T-cell (primary cell): Measurements from ENCODE around the gene NINJ1. TPM values are rescaled to one million over a fixed set of nuclear protein-coding genes. Genes with fewer than 3 reads are reported as not detected.

Experiments
- ATAC-seq, 4 experiments: fragments of 200-7000 bp in 3 of 4; fragments of 150-1000 bp in 1 of 4; cut with Tn5 transposase; replicated peaks in 1 of 4; 1 replicate in 3 of 4; 2 replicates in 1 of 4; pipeline ENCODE4 v1.10.0; 2021; ENCODE audit warnings: moderate library complexity in 3 of 4, mild to moderate bottlenecking in 2 of 4, moderate number of reproducible peaks in 1 of 4
- CTCF ChIA-PET, 2 donors: fragments of 300-600 bp; sonication (Branson Sonifier 250); formaldehyde crosslinking; loops; one replicate each; lab custom pipeline; 2022; ENCODE audit warnings: antibody characterized with exemption in 2 of 2; lab: Charles Lee
- POLR2A ChIA-PET, 2 donors: fragments of 300-600 bp; sonication (Branson Sonifier 250); formaldehyde crosslinking; loops; one replicate each; lab custom pipeline; 2022; ENCODE audit warnings: antibody characterized with exemption in 2 of 2; lab: Charles Lee
- DNase-seq, 35 experiments: peaks; one replicate each; pipeline versions ENCODE4 v3.0.0 to v3.0.0-alpha.2; 2013 to 2023
- H3K27ac ChIP-seq: one replicate; pipeline ENCODE4 v1.5.1; 2013; ENCODE audit warnings: low read length
- H3K27me3 ChIP-seq, 2 experiments: replicated peaks in 1 of 2; 1 replicate in 1 of 2; 2 replicates in 1 of 2; pipeline versions ENCODE4 v1.6.1 to v1.7.0; 2013; ENCODE audit warnings: low read length in 1 of 2, mixed read lengths in 1 of 2; ENCODE audit not compliant: control insufficient read depth in 2 of 2, insufficient read depth in 2 of 2; ENCODE audit errors: extremely low read depth in 1 of 2
- H3K36me3 ChIP-seq, 2 donors: 1 replicate in 1 of 2; 2 replicates in 1 of 2; pipeline versions ENCODE4 v1.6.1 to v1.7.0; 2013; ENCODE audit warnings: low read length in 1 of 2; ENCODE audit not compliant: control insufficient read depth in 2 of 2, insufficient read depth in 1 of 2; ENCODE audit errors: extremely low read depth in 1 of 2
- H3K4me1 ChIP-seq, 2 experiments: 1 replicate in 1 of 2; 2 replicates in 1 of 2; pipeline versions ENCODE4 v1.6.1 to v1.7.0; 2013; ENCODE audit warnings: low read length in 2 of 2, mixed read lengths in 1 of 2; ENCODE audit not compliant: insufficient read depth in 2 of 2, control insufficient read depth in 1 of 2; ENCODE audit errors: extremely low read depth in 1 of 2
- H3K4me3 ChIP-seq, 2 donors: 1 replicate in 1 of 2; 2 replicates in 1 of 2; pipeline versions ENCODE4 v1.5.1 to v1.7.0; 2013; ENCODE audit warnings: mild to moderate bottlenecking in 2 of 2, low read length in 1 of 2, moderate library complexity in 1 of 2; ENCODE audit not compliant: control insufficient read depth in 1 of 2; ENCODE audit errors: extremely low read depth in 1 of 2
- H3K9me3 ChIP-seq: 2 replicates; pipeline ENCODE4 v1.7.0; 2013
- H3K27ac Mint-ChIP-seq, 2 donors: one replicate each; pipeline ENCODE4 v1.8.0; 2020 to 2021; ENCODE audit warnings: mild to moderate bottlenecking in 2 of 2, mixed read lengths in 2 of 2
- H3K27me3 Mint-ChIP-seq, 2 donors: one replicate each; pipeline ENCODE4 v1.8.0; 2021 to 2022; ENCODE audit warnings: mixed read lengths in 2 of 2
- H3K36me3 Mint-ChIP-seq: one replicate; pipeline ENCODE4 v1.8.0; 2021; ENCODE audit warnings: mixed read lengths
- H3K4me1 Mint-ChIP-seq, 3 donors: one replicate each; pipeline ENCODE4 v1.8.0; 2020 to 2022; ENCODE audit warnings: mixed read lengths in 3 of 3, mild to moderate bottlenecking in 1 of 3
- H3K4me3 Mint-ChIP-seq, 3 donors: one replicate each; pipeline ENCODE4 v1.8.0; 2020 to 2022; ENCODE audit warnings: mild to moderate bottlenecking in 3 of 3, mixed read lengths in 3 of 3, moderate library complexity in 3 of 3
- H3K9me3 Mint-ChIP-seq, 3 donors: one replicate each; pipeline ENCODE4 v1.8.0; 2020 to 2022; ENCODE audit warnings: mixed read lengths in 3 of 3
- WGBS: methylation state at CpG from one replicate; pipeline ENCODE4 v1.1.5; 2013; ENCODE audit warnings: missing lambda C conversion rate; ENCODE audit not compliant: insufficient coverage; 5-methylcytosine and 5-hydroxymethylcytosine counted together
- total RNA-seq, 35 experiments: library from RNA in 6 of 35; stranded (reverse) in 6 of 35; fragments of 120-200 nt in 1 of 35; gene quantifications; one replicate each; pipeline versions ENCODE4 v1.2.1 to v1.2.4 and lab custom pipeline; 2013 to 2026

Gene NINJ1
- total RNA-seq, 5 donors from 2014 or later (not counting 1 experiment from before 2014, with no cell fraction given) = 29.2 to 110 (median 32.0) TPM

DNA sequence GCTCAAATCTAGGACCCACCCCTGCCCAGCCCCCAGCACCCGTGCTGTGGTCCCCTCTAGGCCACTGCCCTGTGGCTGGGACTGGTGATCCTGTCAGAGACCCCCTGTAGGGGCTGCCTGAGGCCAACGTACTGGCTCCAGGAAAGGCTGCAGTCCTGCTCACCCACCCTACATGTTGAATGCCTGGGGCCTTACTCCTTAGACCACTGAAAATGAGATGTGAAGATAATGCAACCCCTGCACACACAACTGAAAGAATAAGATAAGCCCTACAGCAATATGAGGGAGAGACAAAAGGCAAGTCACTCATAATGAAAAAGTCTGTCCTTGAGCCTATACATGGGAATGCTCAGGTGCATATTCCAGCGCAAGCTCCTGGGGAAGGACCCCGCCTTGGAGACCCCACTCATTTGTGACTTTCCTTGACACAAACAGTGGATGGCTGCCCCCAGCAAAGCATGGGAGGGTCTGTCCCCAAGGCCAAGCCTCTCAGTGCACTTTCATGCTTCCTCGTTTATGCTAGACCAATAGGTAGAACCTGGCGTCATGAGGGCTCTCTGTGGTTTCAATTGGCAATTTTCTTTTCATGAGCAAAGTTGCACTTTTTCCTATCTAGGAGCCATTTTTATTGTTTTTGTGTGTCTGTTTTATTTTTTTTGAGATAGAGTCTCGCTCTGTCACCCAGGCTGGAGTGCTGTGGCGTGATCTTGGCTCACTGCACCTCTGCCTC is 37.4 kb upstream of the NINJ1 start:
- ChIA-PET CTCF (no interaction called here), POLR2A (no interaction called here)
- ATAC-seq (no peak), DNase-seq (no peak)
- Histone ChIP-seq H3K27me3 (peaks cover 0 to 19% of the 10 kb centered on the region in 2 experiments), H3K27ac (no peak overlapping the region), H3K36me3 (no peaks in the 10 kb centered on the region), H3K4me1 (peaks cover 0 to 7% of the 10 kb centered on the region in 2 experiments), H3K9me3 (no peaks in the 10 kb centered on the region), H3K4me3 (no peak overlapping the region)
- WGBS = 75% methylated on average over 5 of the region's 8 CpGs
- Mint-ChIP-seq H3K27ac (no peak overlapping the region), H3K36me3 (no peaks in the 10 kb centered on the region), H3K4me1 (peaks cover 0 to 5% (median 3%) of the 10 kb centered on the region in 3 donors), H3K9me3 (no peaks in the 10 kb centered on the region), H3K27me3 (no peaks in the 10 kb centered on the region), H3K4me3 (no peak overlapping the region)

DNA sequence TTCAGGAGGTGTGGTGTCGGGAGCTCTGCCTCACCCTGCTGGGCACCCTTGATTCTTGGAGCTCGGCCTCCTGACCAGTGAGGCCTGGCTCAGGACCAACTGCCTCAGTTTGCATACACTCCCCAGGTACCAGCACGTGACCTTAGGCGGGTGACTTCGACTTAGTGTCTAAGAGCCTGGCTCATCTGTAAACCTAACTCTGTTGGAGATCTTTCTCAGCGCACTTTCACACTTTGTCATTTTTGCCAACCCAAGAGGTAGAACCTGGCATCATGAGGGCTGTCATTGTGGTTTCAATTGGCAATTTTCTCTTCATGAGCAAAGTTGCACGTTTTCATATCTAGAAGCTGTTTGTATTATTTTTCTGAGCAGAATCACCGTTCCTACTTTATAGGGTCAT is 36.5 kb upstream of the NINJ1 start:
- H3K9me3 ChIP-seq = no peaks in the 10 kb centered on the region
- ATAC-seq = no peak
- CTCF ChIA-PET = interaction anchor here in 1 of 2 donors (0.6 kb wide), 1 partner anchor 357 kb away, joined by 3 read pairs; no protein-coding TSS in a partner anchor
- H3K4me3 Mint-ChIP-seq = no peak overlapping the region
- no peak overlapping the region for H3K4me3 ChIP-seq
- no peak for DNase-seq
- H3K27me3 Mint-ChIP-seq = no peaks in the 10 kb centered on the region
- peaks cover 0 to 5% (median 3%) of the 10 kb centered on the region in 3 donors for H3K4me1 Mint-ChIP-seq
- H3K27ac ChIP-seq = no peak overlapping the region
- H3K27ac Mint-ChIP-seq = no peak overlapping the region
- no peaks in the 10 kb centered on the region for H3K36me3 Mint-ChIP-seq
- no peaks in the 10 kb centered on the region for H3K9me3 Mint-ChIP-seq
- POLR2A ChIA-PET = no interaction called here
- peaks cover 0 to 7% of the 10 kb centered on the region in 2 experiments for H3K4me1 ChIP-seq
- H3K36me3 ChIP-seq = no peaks in the 10 kb centered on the region
- WGBS = 72% methylated on average over 7 of the region's 8 CpGs
- H3K27me3 ChIP-seq = peaks cover 0 to 19% of the 10 kb centered on the region in 2 experiments

DNA sequence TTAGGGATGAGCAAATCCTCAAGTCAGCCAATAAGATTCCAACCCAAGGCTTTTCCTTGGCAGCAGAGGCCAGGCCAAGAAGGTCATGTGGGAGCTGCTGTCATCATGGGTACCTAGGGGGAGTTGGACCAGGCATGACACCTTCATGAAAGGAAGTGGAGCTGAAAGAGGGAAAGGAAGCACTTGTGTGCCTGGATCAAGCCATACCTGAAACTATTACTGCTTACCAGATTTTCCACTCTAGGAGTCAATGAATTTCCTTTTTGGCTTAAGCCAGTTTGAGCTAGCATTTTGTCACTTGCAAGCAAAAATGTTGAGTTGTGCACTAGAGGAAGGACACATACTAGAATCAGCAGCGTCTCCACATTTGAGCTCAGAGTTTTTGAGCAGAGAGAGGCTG is 35.4 kb upstream of the NINJ1 start:
- ChIA-PET CTCF (no interaction called here), POLR2A (no interaction called here)
- no peak overlapping the region for H3K27ac ChIP-seq
- peaks cover 0 to 5% (median 3%) of the 10 kb centered on the region in 3 donors for H3K4me1 Mint-ChIP-seq
- ATAC-seq (no peak), DNase-seq (no peak)
- H3K4me1 ChIP-seq = peaks cover 0 to 7% of the 10 kb centered on the region in 2 experiments
- H3K27me3 ChIP-seq = peaks cover 0 to 14% of the 10 kb centered on the region in 2 experiments
- H3K4me3 ChIP-seq = no peak overlapping the region
- no peaks in the 10 kb centered on the region for H3K27me3 Mint-ChIP-seq
- 79% methylated on average over 1 of the region's 1 CpG for WGBS
- no peaks in the 10 kb centered on the region for H3K36me3 ChIP-seq
- H3K9me3 Mint-ChIP-seq = no peaks in the 10 kb centered on the region
- H3K4me3 Mint-ChIP-seq = no peak overlapping the region
- no peak overlapping the region for H3K27ac Mint-ChIP-seq
- no peaks in the 10 kb centered on the region for H3K36me3 Mint-ChIP-seq
- H3K9me3 ChIP-seq = no peaks in the 10 kb centered on the region

DNA sequence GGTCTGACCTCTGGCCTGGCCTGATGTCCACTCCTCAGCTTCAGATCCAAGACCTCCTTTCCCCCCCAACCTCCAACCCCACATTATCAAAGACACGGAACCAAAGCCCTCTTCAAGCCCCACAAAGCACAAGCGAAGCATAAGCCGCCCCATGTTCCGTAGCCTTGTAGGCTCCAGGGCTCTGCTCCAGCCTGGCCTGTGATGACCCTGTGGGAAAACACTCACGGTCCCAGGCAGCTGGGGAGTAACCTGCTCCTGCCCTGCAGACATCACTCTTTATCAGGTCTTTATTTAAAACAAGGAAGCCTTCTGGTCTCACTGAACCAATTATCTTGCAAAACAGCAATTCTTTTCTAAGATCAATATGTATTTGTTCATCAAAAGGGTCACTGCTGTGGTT is 34.5 kb upstream of the NINJ1 start:
- no peaks in the 10 kb centered on the region for H3K36me3 Mint-ChIP-seq
- peaks cover 0 to 1% (median 0%) of the 10 kb centered on the region in 3 donors for H3K4me1 Mint-ChIP-seq
- H3K4me3 ChIP-seq = no peak overlapping the region
- no peak overlapping the region for H3K27ac Mint-ChIP-seq
- H3K27ac ChIP-seq = no peak overlapping the region
- no peaks in the 10 kb centered on the region for H3K36me3 ChIP-seq
- no peak overlapping the region for H3K4me3 Mint-ChIP-seq
- ChIA-PET CTCF (no interaction called here), POLR2A (no interaction called here)
- H3K27me3 Mint-ChIP-seq = no peaks in the 10 kb centered on the region
- no peaks in the 10 kb centered on the region for H3K9me3 ChIP-seq
- 83% methylated on average over 1 of the region's 5 CpGs for WGBS
- ATAC-seq (no peak), DNase-seq (no peak)
- H3K4me1 ChIP-seq = peaks cover 0 to 5% of the 10 kb centered on the region in 2 experiments
- H3K9me3 Mint-ChIP-seq = no peaks in the 10 kb centered on the region
- peaks cover 0 to 12% of the 10 kb centered on the region in 2 experiments for H3K27me3 ChIP-seq

DNA sequence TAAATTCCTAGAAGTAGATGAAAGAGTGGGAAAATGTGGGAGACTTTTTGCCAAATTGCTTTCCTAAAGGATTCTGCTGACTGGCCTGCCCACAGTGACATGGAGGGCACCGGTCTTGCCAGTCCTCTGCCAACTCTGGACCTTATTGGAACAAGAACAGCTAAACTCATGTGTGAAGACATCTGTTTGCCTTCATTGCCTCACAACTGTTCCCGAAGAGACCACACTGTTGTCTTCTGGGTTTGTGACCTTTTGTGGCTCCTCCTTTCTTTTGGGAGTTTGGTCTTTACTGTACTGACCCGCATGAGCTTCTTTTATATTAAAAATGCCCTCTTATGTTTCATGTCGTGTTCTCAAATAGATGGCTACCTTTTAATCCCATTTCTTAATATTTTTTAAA is 33.8 kb upstream of the NINJ1 start:
- Mint-ChIP-seq H3K4me1 (no peaks in the 10 kb centered on the region), H3K36me3 (no peaks in the 10 kb centered on the region), H3K9me3 (no peaks in the 10 kb centered on the region), H3K4me3 (no peak overlapping the region), H3K27me3 (no peaks in the 10 kb centered on the region), H3K27ac (no peak overlapping the region)
- Histone ChIP-seq H3K4me3 (no peak overlapping the region), H3K9me3 (no peaks in the 10 kb centered on the region), H3K27me3 (peaks cover 0 to 6% of the 10 kb centered on the region in 2 experiments), H3K27ac (no peak overlapping the region), H3K36me3 (no peaks in the 10 kb centered on the region), H3K4me1 (no peaks in the 10 kb centered on the region)
- ChIA-PET POLR2A (interaction anchor here in 1 of 2 donors (0.7 kb wide), 1 partner anchor 980 kb away, joined by 4 read pairs; no protein-coding TSS in a partner anchor), CTCF (no interaction called here)
- no peak for ATAC-seq
- no peak for DNase-seq
- WGBS = 100% methylated on average over 1 of the region's 4 CpGs

DNA sequence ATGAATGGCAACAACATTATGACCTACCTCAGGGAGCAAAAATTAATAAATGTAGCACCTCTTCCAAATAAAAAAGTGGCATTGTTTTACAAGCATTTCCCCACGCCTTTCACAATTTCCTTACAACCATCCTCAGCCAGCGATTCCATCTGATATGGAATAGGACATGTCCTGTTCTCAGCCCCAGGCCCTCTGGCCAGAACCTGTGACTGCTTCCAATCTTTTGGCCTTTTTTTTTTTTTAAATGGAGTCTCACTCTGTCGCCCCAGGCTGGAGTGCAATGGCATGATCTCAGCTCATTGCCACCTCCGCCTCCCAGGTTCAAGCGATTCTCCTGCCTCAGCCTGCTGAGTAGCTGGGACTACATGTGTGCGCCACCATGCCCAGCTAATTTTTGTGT is 33.1 kb upstream of the NINJ1 start:
- POLR2A ChIA-PET = interaction anchor here in 1 of 2 donors (0.7 kb wide), 1 partner anchor 981 kb away, joined by 4 read pairs; no protein-coding TSS in a partner anchor

More for the DNA sequence above, 33.1 kb upstream of the NINJ1 start:
- no peaks in the 10 kb centered on the region for H3K36me3 ChIP-seq
- ATAC-seq (no peak), DNase-seq (no peak)
- no peaks in the 10 kb centered on the region for H3K9me3 ChIP-seq
- Mint-ChIP-seq H3K4me3 (no peak overlapping the region), H3K9me3 (no peaks in the 10 kb centered on the region), H3K36me3 (no peaks in the 10 kb centered on the region), H3K27ac (no peak overlapping the region), H3K27me3 (no peaks in the 10 kb centered on the region), H3K4me1 (no peaks in the 10 kb centered on the region)
- H3K27me3 ChIP-seq = peaks cover 0 to 3% of the 10 kb centered on the region in 2 experiments
- H3K4me3 ChIP-seq = no peak overlapping the region
- CTCF ChIA-PET = no interaction called here
- no peak overlapping the region for H3K27ac ChIP-seq
- H3K4me1 ChIP-seq = no peaks in the 10 kb centered on the region
- 95% methylated on average over 3 of the region's 6 CpGs for WGBS
